CD4-positive, alpha-beta T cell treated with Interleukin-1 beta for 1 hour (primary cell): Measurements from ENCODE around the gene IGSF3.
A peak's percentile ranks its signal among the peaks of the same experiment; 100 is the strongest.
"Not testable (repeated sequence)": the region's sequence is repeated elsewhere in the genome, so short reads cannot be mapped to it uniquely, and the experiment has no call there.

Experiments
- DNase-seq, 2 donors: peaks; one replicate each; pipeline ENCODE4 v3.0.0-alpha.2; 2020 to 2022

The IGSF3 gene

DNA sequence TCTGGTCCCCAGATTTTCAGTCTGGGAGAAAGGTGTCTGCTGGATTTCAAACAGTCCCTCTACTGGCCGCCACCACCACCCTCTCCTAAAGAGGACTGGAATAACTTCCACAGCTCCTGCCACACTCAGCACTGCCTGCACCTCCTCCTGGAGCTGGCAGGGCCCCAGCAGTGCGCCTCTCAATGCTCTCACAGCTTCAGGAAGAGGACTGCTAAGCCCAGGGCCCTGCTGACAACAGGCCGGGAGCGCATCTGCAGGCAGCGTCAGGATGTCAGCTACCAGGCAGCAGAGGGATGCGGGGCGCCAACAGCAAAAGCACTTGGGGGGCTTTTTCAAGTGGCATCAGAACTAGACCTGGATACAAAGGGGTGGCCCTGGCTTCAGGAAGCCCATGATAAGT lies 40.2 kb downstream of the IGSF3 start:
- DNase-seq, result not testable (repeated sequence)

GRCh38 chr1:116626915-116627314 lies 40.6 kb downstream of the IGSF3 start:
- not testable (repeated sequence) for DNase-seq

DNA sequence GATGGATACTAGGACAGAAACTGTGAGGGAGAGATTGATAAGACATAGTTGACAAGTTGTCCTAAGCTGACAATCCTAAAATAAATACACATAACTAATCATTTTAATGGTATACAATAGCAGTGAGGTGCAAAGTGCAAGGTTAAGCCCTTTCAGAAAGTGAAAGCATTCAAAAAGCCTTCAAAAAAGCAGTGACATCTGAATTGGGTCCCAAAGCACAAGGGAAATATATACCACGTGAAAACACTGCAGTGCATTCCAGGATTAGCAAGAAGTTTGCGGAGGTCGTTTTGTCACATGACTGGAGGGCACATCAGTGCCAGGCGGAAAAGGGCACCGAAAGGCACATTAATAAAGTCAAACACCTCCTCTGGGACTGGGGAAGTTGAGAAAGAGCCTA lies 42.4 kb downstream of the IGSF3 start:
- DNase-seq, result not testable (repeated sequence)

DNA sequence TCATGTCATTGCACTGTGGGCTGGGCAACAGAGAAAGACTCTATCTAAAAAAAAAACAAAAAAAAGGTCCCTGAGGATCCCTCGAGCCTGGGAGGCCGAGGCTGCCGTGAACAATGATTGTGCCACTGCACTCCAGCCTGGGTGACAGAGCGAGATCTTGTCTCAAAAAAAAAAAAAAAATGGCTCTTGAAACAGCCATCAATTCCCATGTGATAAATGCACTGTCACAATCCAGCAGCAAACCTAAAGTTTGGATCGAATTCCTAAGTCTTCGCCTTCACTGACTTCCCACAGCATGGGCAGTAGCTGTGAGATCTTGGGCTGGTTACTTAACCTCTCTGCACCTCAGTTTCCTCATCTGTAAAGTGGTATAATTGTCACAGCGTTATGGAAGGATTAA lies 43.5 kb downstream of the IGSF3 start:
- DNase-seq, result no peak

GRCh38 chr1:116622496-116622895 lies 45.0 kb downstream of the IGSF3 start:
- not testable (repeated sequence) for DNase-seq

GRCh38 chr1:116621756-116622155 lies 45.8 kb downstream of the IGSF3 start:
- not testable (repeated sequence) for DNase-seq

DNA sequence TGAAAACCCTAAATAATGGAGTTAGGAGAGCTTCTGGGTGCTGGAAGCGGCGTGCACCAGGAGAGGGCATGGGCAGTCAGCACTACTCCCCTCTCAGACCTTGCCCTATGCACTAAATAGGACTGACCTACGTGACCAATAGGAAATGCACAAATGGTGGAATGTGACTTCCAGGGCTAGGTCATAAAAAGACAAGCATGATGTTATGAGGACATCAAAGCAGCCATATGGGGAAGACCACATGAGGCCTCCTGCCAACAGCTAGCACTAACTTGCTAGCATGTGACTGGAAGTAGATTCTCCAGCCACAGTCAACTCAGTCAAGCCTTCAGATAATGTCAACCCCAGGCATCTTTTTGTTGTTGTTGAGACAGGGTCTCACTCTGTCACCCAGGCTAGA lies 47.1 kb downstream of the IGSF3 start:
- DNase-seq, result not testable (repeated sequence)

GRCh38 chr1:116619106-116619505 lies 48.4 kb downstream of the IGSF3 start:
- DNase-seq, result not testable (repeated sequence)

GRCh38 chr1:116617808-116618207 lies 49.7 kb downstream of the IGSF3 start:
- not testable (repeated sequence) for DNase-seq

- DNase-seq, result not testable (repeated sequence)
These were observed 53.7 kb downstream of the IGSF3 start for GRCh38 chr1:116613825-116614224.

DNA sequence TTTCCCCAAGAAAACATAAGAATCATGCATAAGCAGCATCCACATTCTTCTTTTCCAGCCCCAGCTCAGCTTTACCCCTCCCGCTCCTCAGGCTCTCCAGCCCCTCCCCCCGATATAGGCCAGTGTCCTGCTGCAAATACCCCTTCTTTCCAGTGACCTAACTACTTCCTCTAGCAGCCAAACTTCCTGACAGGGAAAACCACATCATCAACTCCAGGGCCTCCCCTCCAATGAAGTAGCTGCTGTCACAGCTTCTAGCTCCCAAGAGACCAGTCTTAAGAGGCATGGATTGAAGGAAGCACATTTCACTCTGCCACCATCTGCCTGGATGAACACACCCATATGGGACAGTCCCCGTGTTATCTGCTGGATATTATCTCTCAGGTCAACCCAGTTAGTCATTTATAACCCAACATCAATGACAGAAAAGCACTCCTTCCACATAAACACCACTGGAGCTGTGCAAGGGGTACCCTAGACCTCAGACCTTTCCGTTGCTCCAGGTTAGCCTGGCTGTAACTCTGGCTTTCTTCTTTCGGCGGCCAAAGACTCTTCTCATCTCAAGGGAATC lies 57.6 kb downstream of the IGSF3 start:
- DNase-seq, result not testable (repeated sequence)

GRCh38 chr1:116608841-116609240 lies 58.7 kb downstream of the IGSF3 start:
- DNase-seq, result not testable (repeated sequence)

DNA sequence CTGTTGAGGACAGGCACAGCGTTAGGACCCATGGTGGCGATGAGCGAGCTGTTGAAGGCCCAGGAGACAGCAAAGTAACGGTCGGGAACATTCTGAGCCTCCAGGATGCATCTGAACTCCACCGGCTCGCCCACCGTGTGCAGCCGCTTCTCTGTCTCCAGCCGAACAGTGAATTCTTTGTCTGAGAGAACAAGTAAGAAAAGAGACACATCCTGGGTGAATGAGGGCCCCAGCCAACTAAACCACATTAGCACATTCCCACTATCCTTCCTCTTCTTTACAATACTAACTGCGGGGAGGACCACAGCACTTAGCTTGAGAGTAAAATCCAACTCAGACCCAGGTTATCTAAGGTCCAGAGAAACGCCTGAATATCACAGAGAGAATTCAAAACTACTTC lies 59.4 kb downstream of the IGSF3 start:
- DNase-seq, result not testable (repeated sequence)

GRCh38 chr1:116607463-116607862 lies 60.1 kb downstream of the IGSF3 start:
- DNase-seq, result not testable (repeated sequence)

GRCh38 chr1:116606067-116606466 lies 61.5 kb downstream of the IGSF3 start:
- peak; percentile 6 to 49 for DNase-seq

- no peak for DNase-seq
These were observed 62.2 kb downstream of the IGSF3 start for GRCh38 chr1:116605315-116605714.

DNA sequence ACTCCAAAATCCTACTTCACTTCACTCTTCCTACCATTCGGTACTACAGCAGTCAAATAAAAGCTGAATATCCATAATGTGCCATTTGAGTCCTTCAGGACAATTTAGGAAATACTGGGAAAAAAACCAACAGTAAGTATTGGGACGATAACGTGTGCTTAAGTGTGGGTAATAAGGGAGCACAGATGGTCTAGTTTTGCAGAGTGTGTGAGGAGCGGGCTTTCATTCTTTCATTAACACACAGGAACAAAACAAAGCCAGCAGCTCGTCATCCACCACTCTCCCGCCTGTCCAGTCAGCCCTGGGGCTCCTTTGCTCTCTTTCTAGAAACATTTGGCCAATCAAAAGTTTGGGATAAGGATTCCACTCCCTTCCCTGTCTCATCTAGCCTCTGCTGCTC lies 63.1 kb downstream of the IGSF3 start:
- DNase-seq, result not testable (repeated sequence)

DNA sequence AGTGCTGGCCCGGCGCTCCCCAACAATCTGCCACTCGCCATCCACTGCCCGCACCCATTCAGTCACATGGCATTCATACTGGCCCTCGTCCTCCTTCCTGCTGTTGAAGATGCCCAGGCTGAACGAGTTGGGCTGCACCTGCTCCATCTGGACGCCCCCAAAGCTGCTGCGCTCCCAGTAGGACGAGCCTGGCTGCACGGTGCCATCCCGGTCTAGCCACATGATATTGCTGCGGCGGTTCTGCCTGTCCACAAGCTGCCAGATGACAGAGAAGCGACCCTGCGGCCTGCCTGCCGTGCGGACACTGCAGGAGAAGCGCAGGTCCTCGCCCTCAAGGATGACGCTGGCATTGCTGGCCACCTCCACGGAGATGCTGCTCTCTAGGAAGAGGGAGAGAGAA lies 63.9 kb downstream of the IGSF3 start:
- not testable (repeated sequence) for DNase-seq

GRCh38 chr1:116599369-116599768 lies 68.2 kb downstream of the IGSF3 start:
- DNase-seq, result not testable (repeated sequence)

DNA sequence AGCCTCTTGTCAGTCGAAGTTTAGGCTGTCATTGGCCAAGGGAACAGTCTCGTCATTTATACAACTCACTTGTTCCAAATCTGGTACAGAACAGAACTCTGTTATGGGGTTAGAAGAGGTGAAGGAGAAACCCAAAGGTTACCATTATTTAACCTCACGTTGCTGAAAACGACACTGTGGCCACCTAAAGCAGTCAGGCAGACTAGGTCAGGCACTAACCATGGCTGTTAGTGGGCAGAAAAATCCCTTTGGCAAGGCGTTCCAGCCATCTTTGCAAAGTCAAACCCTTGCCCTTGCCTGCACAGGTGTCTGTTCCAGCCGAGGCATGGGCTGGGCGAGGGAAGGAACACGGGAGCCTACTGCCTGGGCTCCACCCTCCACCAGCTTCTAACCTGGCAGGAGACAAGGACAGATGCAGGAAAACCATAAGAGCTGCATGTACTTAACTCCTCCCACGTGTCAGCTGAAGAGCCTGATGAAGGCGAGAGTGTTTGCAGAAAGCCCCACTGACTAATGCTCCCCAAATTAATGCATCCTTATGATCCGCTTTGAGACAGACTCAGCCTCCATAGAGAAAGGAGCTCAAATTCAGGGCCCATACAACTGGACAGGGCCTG lies 69.0 kb downstream of the IGSF3 start:
- DNase-seq, result not testable (repeated sequence)

DNA sequence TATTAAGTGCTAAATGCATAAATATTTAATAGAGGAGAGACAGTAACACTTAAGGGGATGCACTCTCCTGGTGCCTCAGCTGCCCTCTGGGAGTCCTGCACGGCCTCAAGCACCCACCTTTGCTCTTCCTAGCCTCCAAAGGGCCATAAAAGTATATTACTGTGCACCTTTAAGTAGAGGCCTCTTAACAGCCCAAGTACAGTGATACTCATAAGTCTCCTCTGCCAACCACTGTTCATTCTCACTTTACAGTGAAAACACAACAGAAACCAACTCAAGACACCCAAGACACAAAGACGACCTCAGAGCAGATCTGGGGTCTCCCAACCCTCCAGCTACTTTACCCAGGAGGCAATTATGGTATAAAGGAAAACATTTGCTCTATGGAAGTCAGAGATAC lies 70.1 kb downstream of the IGSF3 start:
- not testable (repeated sequence) for DNase-seq

DNA sequence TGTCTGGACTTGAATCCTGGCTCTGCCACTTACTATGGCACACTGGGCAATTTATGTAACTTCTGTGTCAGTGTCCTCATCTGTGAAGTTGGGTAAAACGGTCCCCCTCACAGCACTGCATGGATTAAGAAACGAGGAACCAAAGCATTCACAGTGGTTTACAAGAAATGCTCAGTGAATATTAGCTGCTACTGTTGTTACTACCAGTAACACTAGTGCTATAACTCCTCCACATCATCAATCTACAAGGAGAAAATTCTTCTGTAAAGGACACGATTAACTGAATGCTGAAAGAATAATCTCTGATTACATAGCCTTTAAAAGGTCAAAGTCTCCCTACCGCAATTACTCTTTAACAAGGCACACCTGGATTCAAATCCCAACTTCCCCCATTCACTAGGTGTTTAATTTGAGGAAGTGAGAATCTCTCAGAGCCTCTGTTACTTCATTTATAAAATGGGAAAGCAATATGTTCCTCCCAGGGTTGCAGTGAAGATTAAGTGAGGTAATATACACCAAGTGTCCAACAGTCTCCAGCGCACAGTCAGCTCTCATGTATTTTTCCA lies 70.7 kb downstream of the IGSF3 start:
- not testable (repeated sequence) for DNase-seq

GRCh38 chr1:116595946-116596741 lies 71.4 kb downstream of the IGSF3 start:
- peak; percentile 40 to 52 for DNase-seq
